Measurements from ENCODE around the gene RNF207.

GRCh38 chr1:6168947-6169586, 36.9 kb upstream of the RNF207 start:
- TF ChIP-seq CTCF (conservative IDR thresholded peaks at IDR 0.05 in 1 of 2, IDR thresholded peaks at IDR 0.05 in 1 of 2; ENCODE audit: low read depth in 1 of 2, low read length in 2 of 2) (no peak), EZH2 (IDR thresholded peaks at IDR 0.05; ENCODE audit: low read length, missing control alignments) (no peak)
